ENCODE data around the gene ELOVL7. TPM values are rescaled to one million over a fixed set of nuclear protein-coding genes. Genes with fewer than 3 reads are reported as not detected.
"Not testable (repeated sequence)": the region's sequence is repeated elsewhere in the genome, so short reads cannot be mapped to it uniquely, and the experiment has no call there.

ELOVL7 gene
- polyA plus RNA-seq, 2 of the 4 experiments (the other 2 are of a cell fraction) = 8.3 to 12.3 TPM

DNA sequence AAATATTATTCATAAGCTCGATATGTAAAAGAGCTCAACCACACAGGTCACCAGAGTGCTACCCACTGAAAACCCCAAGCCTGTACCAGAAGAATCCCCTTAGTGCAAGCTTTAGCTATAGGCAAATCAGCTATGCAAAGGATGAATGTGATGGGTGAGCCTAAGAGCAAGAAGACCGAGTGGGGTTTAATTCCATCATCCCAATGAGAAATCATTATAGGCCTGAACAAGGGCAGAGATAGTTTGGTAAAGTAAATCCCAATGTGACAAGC lies 21.8 kb downstream of the ELOVL7 start:
- TF ChIP-seq FOSB (CRISPR knock-in tag; IDR thresholded peaks at IDR 0.05) (no peak), GATA3 (IDR thresholded peaks at IDR 0.05; ENCODE audit: borderline replicate concordance) (no peak), HMGXB4 (CRISPR knock-in tag; IDR thresholded peaks at IDR 0.05; ENCODE audit: borderline replicate concordance) (no peak), RARB (CRISPR knock-in tag; IDR thresholded peaks at IDR 0.05) (no peak)
- TF ChIP-seq, protein P1, sequence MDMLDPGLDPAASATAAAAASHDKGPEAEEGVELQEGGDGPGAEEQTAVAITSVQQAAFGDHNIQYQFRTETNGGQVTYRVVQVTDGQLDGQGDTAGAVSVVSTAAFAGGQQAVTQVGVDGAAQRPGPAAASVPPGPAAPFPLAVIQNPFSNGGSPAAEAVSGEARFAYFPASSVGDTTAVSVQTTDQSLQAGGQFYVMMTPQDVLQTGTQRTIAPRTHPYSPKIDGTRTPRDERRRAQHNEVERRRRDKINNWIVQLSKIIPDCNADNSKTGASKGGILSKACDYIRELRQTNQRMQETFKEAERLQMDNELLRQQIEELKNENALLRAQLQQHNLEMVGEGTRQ (IDR thresholded peaks at IDR 0.05) = no peak
- no peak for ATAC-seq
- 79% methylated on average over 2 of the region's 2 CpGs for WGBS (ENCODE audit: missing lambda C conversion rate)
- no peak for FAIRE-seq
- H3K27ac ChIP-seq = no peak overlapping the region
- no peak for DNase-seq (ENCODE audit: low read depth in 1 of 2, low spot score in 1 of 2)
- no peaks in the 10 kb centered on the region for H3K9me3 ChIP-seq
- no peak overlapping the region for H3K4me3 ChIP-seq
- H3K4me2 ChIP-seq = no peak overlapping the region
- POLR2A ChIA-PET = no interaction called here
- peaks cover 7% of the 10 kb centered on the region; the same call in 1 of the 3 replicates for H3K4me1 ChIP-seq
- CTCF ChIA-PET = interaction anchor here (1.2 to 1.6 kb wide), 2 partner anchors 122 to 1012 kb away, joined by 3 to 4 read pairs; partner anchors contain the start of gene DEPDC1B

DNA sequence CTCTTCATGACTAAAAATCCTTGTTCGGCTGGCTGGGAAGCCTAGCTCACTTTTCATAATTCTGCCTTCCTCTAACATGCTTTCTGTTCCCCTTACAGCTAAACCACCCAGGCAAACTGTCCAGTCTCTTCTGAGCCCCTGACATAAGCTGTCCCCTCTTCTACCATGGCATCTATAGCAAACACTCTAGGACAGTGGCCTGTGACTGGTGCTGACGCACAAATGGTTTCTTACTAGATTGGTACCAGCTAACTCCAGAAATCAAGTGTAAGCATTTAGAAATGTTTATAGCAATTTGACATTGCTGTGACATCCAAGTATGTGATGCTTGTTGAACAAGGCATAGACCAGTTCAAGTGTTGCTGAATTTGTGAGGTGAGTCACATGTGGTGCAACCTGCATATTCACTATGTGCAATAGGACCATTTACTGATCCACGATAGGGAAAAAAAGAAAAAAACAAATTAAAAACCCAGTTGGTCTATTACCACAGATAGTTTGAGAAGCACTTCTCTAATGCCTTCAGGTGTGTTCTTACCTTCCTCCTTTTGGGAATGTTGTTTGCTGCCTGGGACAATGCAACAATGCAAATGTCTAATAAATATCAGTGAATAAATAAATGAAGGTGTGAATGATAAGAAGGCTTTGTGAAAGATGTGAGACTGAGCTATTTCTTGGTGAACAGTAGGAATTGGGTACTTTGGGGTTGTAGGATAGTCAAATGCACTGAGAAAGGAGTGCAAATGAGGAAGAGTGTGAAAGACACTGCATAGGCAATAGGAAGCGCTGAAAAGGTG lies 22.4 kb downstream of the ELOVL7 start:
- TF ChIP-seq PBX3 (IDR thresholded peaks at IDR 0.05) (no peak), EHMT2 (IDR thresholded peaks at IDR 0.05; ENCODE audit: low read depth) (no peak)
- Histone ChIP-seq H3K4me2 (no peak overlapping the region), H3K4me3 (no peak overlapping the region), H3K4me1 (peaks cover 2% of the 10 kb centered on the region; the same call in 1 of the 3 replicates), H3K9me3 (no peaks in the 10 kb centered on the region), H3K27ac (no peak overlapping the region)
- no peak for FAIRE-seq
- ChIA-PET CTCF (interaction anchor here (1.2 to 1.6 kb wide), 2 partner anchors 122 to 1011 kb away, joined by 3 to 4 read pairs; partner anchors contain the start of gene DEPDC1B), POLR2A (no interaction called here)
- no peak for DNase-seq (ENCODE audit: low read depth in 1 of 2, low spot score in 1 of 2)
- no peak for ATAC-seq
- 94% methylated on average over 4 of the region's 4 CpGs for WGBS (ENCODE audit: missing lambda C conversion rate)

DNA sequence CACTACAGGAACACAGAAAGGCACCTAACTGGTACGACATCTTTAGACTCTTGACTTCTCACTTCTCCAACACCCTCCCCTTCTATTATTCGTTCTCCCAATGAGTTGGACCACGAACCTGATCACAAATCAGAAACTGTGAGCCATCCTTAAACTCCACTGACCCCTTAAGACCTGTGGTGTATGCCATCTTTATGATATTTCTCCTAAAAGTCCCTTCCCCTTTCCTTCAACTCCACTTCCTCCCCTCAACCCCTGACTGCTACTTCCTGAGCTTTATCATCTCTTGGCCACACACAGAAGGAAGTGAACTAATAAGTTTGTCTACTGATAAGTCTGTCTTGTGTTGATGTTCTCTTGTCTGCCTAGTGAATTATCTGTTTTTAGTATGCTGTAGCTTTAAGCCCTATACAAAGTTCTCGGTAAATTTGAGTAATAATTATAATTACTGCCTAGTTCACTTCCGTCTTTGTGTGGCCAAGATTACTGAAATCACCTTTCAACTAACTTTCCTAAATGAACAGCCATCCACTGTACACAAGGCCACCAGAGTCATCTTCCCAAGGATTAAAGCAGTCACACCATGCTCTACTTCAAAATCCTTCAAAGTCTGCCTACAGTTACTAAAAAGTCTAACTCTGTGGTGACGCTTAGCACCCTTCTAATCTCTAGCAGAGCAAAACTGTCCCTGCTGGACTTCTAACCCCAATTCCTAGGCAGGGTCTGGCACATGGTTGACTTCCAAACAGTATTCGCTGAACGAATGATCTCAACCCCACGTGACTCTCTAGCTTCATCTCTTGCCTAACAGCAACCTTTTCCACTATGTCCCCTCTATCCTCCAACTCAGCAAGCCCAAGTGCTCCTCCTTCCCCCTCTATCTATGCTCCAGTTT lies 23.2 kb downstream of the ELOVL7 start:
- FAIRE-seq (no peak), DNase-seq (ENCODE audit: low read depth in 1 of 2, low spot score in 1 of 2) (no peak), ATAC-seq (no peak)
- Histone ChIP-seq H3K4me1 (no peaks in the 10 kb centered on the region), H3K27ac (no peak overlapping the region), H3K4me2 (no peak overlapping the region), H3K9me3 (no peaks in the 10 kb centered on the region), H3K4me3 (no peak overlapping the region)
- 78% methylated on average over 9 of the region's 9 CpGs for WGBS (ENCODE audit: missing lambda C conversion rate)
- CTCF ChIA-PET = interaction anchor here (1.2 to 1.3 kb wide), 2 partner anchors 26 to 1011 kb away, joined by 3 read pairs; no protein-coding TSS in a partner anchor
- POLR2A ChIA-PET = no interaction called here
- TF ChIP-seq MAZ (IDR thresholded peaks at IDR 0.05; ENCODE audit: borderline replicate concordance, low read depth, low read length) = no peak

DNA sequence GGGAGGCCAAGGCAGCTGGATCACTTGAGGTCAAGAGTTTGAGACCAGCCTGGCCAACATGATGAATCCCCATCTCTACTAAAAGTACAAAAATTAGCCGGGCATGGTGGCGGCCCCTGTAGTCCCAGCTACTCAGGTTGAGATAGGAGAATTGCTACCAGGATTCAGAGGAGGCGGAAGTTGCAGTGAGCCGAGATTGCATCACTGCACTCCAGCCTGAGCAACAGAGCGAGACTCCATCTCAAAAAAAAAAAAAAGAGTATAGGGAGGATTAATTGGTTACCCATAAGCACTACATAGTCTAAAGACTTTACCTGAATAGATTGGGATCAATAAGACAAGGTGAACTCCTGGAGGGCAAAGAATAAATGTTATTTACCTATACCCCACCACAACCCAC lies 27.9 kb downstream of the ELOVL7 start:
- FAIRE-seq; H3K9me3 ChIP-seq; POLR2A ChIA-PET; DNase-seq (ENCODE audit: low read depth in 1 of 2, low spot score in 1 of 2); H3K4me3 ChIP-seq; H3K4me2 ChIP-seq; H3K27ac ChIP-seq; ATAC-seq: not testable (repeated sequence)
- CTCF ChIA-PET = interaction anchor here (0.6 to 2.0 kb wide), 3 partner anchors 12 to 37 kb away, joined by 3 to 5 read pairs (median 3); no protein-coding TSS in a partner anchor
- peaks cover 16% of the 10 kb centered on the region for H3K4me1 ChIP-seq
- 95% methylated on average over 5 of the region's 5 CpGs for WGBS (ENCODE audit: missing lambda C conversion rate)

Data from A549 (cell line).